A673 (cell line): Measurements from ENCODE around the gene CAVIN3. TPM values are rescaled to one million over a fixed set of nuclear protein-coding genes. Genes with fewer than 3 reads are reported as not detected.

ENCODE experiments used
- BruUV-seq: library from RNA; stranded (reverse); fragments of 400-500 nt; replicated peaks from 2 replicates; lab custom pipeline; 2021; lab: Mats Ljungman, UMichigan
- CTCF ChIA-PET: fragments of 300-600 bp; sonication (Branson Sonifier 250); formaldehyde crosslinking; loops from one replicate; lab custom pipeline; 2022; ENCODE audit warnings: antibody characterized with exemption; lab: Charles Lee
- POLR2A ChIA-PET: fragments of 300-600 bp; sonication (Branson Sonifier 250); formaldehyde crosslinking; loops from one replicate; lab custom pipeline; 2022; ENCODE audit warnings: antibody characterized with exemption; ENCODE audit not compliant: low non-redundant PET; lab: Charles Lee
- DNase-seq: peaks from one replicate; pipeline ENCODE4 v3.0.0-alpha.2; 2015; ENCODE audit warnings: low spot score
- H3K27ac ChIP-seq: fragments of 200-600 bp; sonication (generic); 2 replicates; pipeline ENCODE4 v1.5.1; 2016; ENCODE audit warnings: mixed run types, low read depth, mild to moderate bottlenecking, mixed read lengths, antibody characterized with exemption, low read length; ENCODE audit not compliant: poor library complexity, severe bottlenecking
- H3K27me3 ChIP-seq: fragments of 200-600 bp; sonication (generic); replicated peaks from 2 replicates; pipeline ENCODE4 v1.6.1; 2017; ENCODE audit warnings: mixed run types, low read depth, mild to moderate bottlenecking, mixed read lengths, antibody characterized with exemption, low read length; ENCODE audit not compliant: insufficient read depth, poor library complexity
- H3K36me3 ChIP-seq: fragments of 200-600 bp; sonication (generic); 2 replicates; pipeline ENCODE4 v1.6.1; 2016; ENCODE audit warnings: mixed run types, mild to moderate bottlenecking, mixed read lengths, antibody characterized with exemption, low read length; ENCODE audit not compliant: insufficient read depth, poor library complexity, severe bottlenecking
- H3K4me1 ChIP-seq: fragments of 200-600 bp; sonication (generic); 2 replicates; pipeline ENCODE4 v1.6.1; 2017; ENCODE audit warnings: mixed run types, mild to moderate bottlenecking, mixed read lengths, antibody characterized with exemption, low read length; ENCODE audit not compliant: insufficient read depth, poor library complexity, severe bottlenecking
- H3K4me3 ChIP-seq: fragments of 200-600 bp; sonication (generic); 2 replicates; pipeline ENCODE4 v1.5.1; 2016; ENCODE audit warnings: low read depth, mixed run types, mild to moderate bottlenecking, mixed read lengths, low read length; ENCODE audit not compliant: poor library complexity, severe bottlenecking
- H3K9me3 ChIP-seq: fragments of 200-600 bp; sonication (generic); 2 replicates; pipeline ENCODE4 v1.6.1; 2016; ENCODE audit warnings: mixed run types, low read depth, mild to moderate bottlenecking, mixed read lengths, antibody characterized with exemption, low read length; ENCODE audit not compliant: poor library complexity, severe bottlenecking
- CTCF ChIP-seq: fragments of 300-800, 200-600 bp; sonication (generic); conservative IDR thresholded peaks from 2 replicates; pipeline ENCODE4 v1.5.1; 2017; ENCODE audit warnings: low read depth, mild to moderate bottlenecking, antibody characterized with exemption, low read length, moderate library complexity, mixed read lengths
- EZH2 ChIP-seq: fragments of 200-600 bp; sonication (generic); IDR thresholded peaks from 2 replicates; pipeline ENCODE4 v1.6.1; 2017; ENCODE audit warnings: borderline replicate concordance, low read depth, mild to moderate bottlenecking, mixed read lengths, antibody characterized with exemption, low read length; ENCODE audit not compliant: poor library complexity, severe bottlenecking
- intact Hi-C: fragments of 100-400 bp; cut with micrococcal nuclease; formaldehyde crosslinking; loops from one replicate; pipeline ENCODE4 v1.10.0; 2022; ENCODE audit not compliant: unreplicated experiment
- total RNA-seq: library from RNA; stranded (reverse); gene quantifications from 2 replicates; pipeline ENCODE4 v1.2.3, GENCODE V29; 2021

CAVIN3 gene
- total RNA-seq, 1 experiment from 2014 or later = 1.3 TPM

- DNase-seq = no peak
- ChIA-PET CTCF (no interaction called here), POLR2A (no interaction called here)
- Histone ChIP-seq H3K27me3 (no peaks in the 10 kb centered on the region), H3K36me3 (no peaks in the 10 kb centered on the region), H3K27ac (no peak overlapping the region), H3K4me1 (peaks cover 6% of the 10 kb centered on the region), H3K4me3 (no peak overlapping the region), H3K9me3 (no peaks in the 10 kb centered on the region)
- intact Hi-C loops = loop anchor here (10.0 kb wide), 1 partner anchor 362 kb away; no protein-coding TSS in a partner anchor
- no peak for TF ChIP-seq EZH2
- TF ChIP-seq CTCF = no peak
- BruUV-seq = no TSS peak
Observed at GRCh38 chr11:6356503-6357055, 36.3 kb upstream of the CAVIN3 start.

GRCh38 chr11:6354651-6355485, 34.6 kb upstream of the CAVIN3 start:
- no peaks in the 10 kb centered on the region for H3K9me3 ChIP-seq
- peaks cover 6% of the 10 kb centered on the region for H3K4me1 ChIP-seq
- no peaks in the 10 kb centered on the region for H3K27me3 ChIP-seq
- H3K27ac ChIP-seq = no peak overlapping the region
- intact Hi-C loops = loop anchor here (5.0 to 10.0 kb wide), 2 partner anchors 103 to 360 kb away; no protein-coding TSS in a partner anchor
- TF ChIP-seq CTCF = no peak
- TF ChIP-seq EZH2 = no peak
- CTCF ChIA-PET = interaction anchor here (2.0 kb wide), 1 partner anchor 8 kb away, joined by 7 read pairs; no protein-coding TSS in a partner anchor
- POLR2A ChIA-PET = no interaction called here
- H3K4me3 ChIP-seq = no peak overlapping the region
- BruUV-seq = no TSS peak
- DNase-seq = no peak
- no peaks in the 10 kb centered on the region for H3K36me3 ChIP-seq

GRCh38 chr11:6353367-6353987, 33.2 kb upstream of the CAVIN3 start:
- CTCF ChIA-PET = interaction anchor here (0.6 to 2.0 kb wide), 3 partner anchors 9 to 758 kb away, joined by 4 to 7 read pairs (median 4); no protein-coding TSS in a partner anchor
- H3K27ac ChIP-seq = no peak overlapping the region
- H3K27me3 ChIP-seq = no peaks in the 10 kb centered on the region
- H3K9me3 ChIP-seq = no peaks in the 10 kb centered on the region
- BruUV-seq = no TSS peak
- peak; percentile 45 for DNase-seq
- H3K36me3 ChIP-seq = no peaks in the 10 kb centered on the region
- POLR2A ChIA-PET = no interaction called here
- no peak overlapping the region for H3K4me3 ChIP-seq
- intact Hi-C loops = loop anchor here (5.0 to 10.0 kb wide), 2 partner anchors 101 to 359 kb away; no protein-coding TSS in a partner anchor
- H3K4me1 ChIP-seq = peaks cover 6% of the 10 kb centered on the region
- no peak for TF ChIP-seq EZH2
- TF ChIP-seq CTCF = peak; percentile 93
